KBM-7 (cell line): ENCODE data around the gene PISD.

Experiments used
- DNase-seq: peaks from one replicate; pipeline ENCODE4 v3.0.0-alpha.2; 2015
- in situ Hi-C: fragments of 300-500 bp; cut with MboI; formaldehyde crosslinking; loops from 2 replicates; pipeline ENCODE4 v1.14.3; 2020; ENCODE audit warnings: low sequenced_read_pairs, low pct_unique_long_range_greater_than_20kb, mixed read lengths

Gene PISD

GRCh38 chr22:31654408-31654807, 7.6 kb downstream of the PISD start:
- in situ Hi-C loops, result loop anchor here (25.0 kb wide), 1 partner anchor 308 kb away; no protein-coding TSS in a partner anchor
- no peak for DNase-seq

GRCh38 chr22:31653944-31654343, 8.1 kb downstream of the PISD start:
- in situ Hi-C loops, result loop anchor here (25.0 kb wide), 1 partner anchor 308 kb away; no protein-coding TSS in a partner anchor
- no peak for DNase-seq

GRCh38 chr22:31652911-31653684, 8.9 kb downstream of the PISD start:
- in situ Hi-C loops, result loop anchor here (25.0 kb wide), 1 partner anchor 309 kb away; no protein-coding TSS in a partner anchor

GRCh38 chr22:31652088-31652487, 9.9 kb downstream of the PISD start:
- in situ Hi-C loops, result loop anchor here (25.0 kb wide), 1 partner anchor 310 kb away; no protein-coding TSS in a partner anchor
- no peak for DNase-seq

More at GRCh38 chr22:31652911-31653684, 8.9 kb downstream of the PISD start:
- no peak for DNase-seq

- no peak for DNase-seq
- in situ Hi-C loops, result loop anchor here (25.0 kb wide), 1 partner anchor 311 kb away; no protein-coding TSS in a partner anchor
Observed at GRCh38 chr22:31651664-31652063, 10.4 kb downstream of the PISD start.

GRCh38 chr22:31650391-31650790, 11.6 kb downstream of the PISD start:
- in situ Hi-C loops, result loop anchor here (25.0 kb wide), 1 partner anchor 312 kb away; no protein-coding TSS in a partner anchor
- DNase-seq, result no peak

- no peak for DNase-seq
- in situ Hi-C loops, result no loop called here
Observed at GRCh38 chr22:31647523-31648320, 14.3 kb downstream of the PISD start.

- in situ Hi-C loops, result no loop called here
- no peak for DNase-seq
Observed at GRCh38 chr22:31647066-31647465, 14.9 kb downstream of the PISD start.

GRCh38 chr22:31646186-31647019, 15.6 kb downstream of the PISD start:
- in situ Hi-C loops, result no loop called here
- DNase-seq, result no peak

- no peak for DNase-seq
- in situ Hi-C loops, result no loop called here
Observed at GRCh38 chr22:31639436-31640039, 22.5 kb downstream of the PISD start.

GRCh38 chr22:31637891-31638618, 24.0 kb downstream of the PISD start:
- DNase-seq, result peak; percentile 91
- in situ Hi-C loops, result no loop called here

GRCh38 chr22:31637447-31637890, 24.5 kb downstream of the PISD start:
- in situ Hi-C loops, result no loop called here
- DNase-seq, result peak; percentile 76

- no peak for DNase-seq
Observed at GRCh38 chr22:31635638-31636306, 26.2 kb downstream of the PISD start.

GRCh38 chr22:31631436-31631835, 30.6 kb downstream of the PISD start:
- DNase-seq, result no peak
- in situ Hi-C loops, result no loop called here

More at GRCh38 chr22:31635638-31636306, 26.2 kb downstream of the PISD start:
- in situ Hi-C loops, result no loop called here

- in situ Hi-C loops, result no loop called here
- DNase-seq, result peak; percentile 84
Observed at GRCh38 chr22:31630331-31631329, 31.4 kb downstream of the PISD start.

GRCh38 chr22:31629741-31630184, 32.3 kb downstream of the PISD start:
- DNase-seq, result no peak
- in situ Hi-C loops, result no loop called here
